ENCODE results near the gene ADAMTS7. TPM values are rescaled to one million over a fixed set of nuclear protein-coding genes. Genes with fewer than 3 reads are reported as not detected.

ADAMTS7 gene
- total and polyA plus RNA-seq, 2 of the 13 experiments (the other 11 are each of a cell fraction or from before 2014, with no cell fraction given), result 0.09 to 0.12 TPM

GRCh38 chr15:78837131-78837530 is 25.9 kb upstream of the ADAMTS7 start:
- WGBS (ENCODE audit: low lambda C conversion rate), result 78% methylated on average over 2 of the region's 2 CpGs
- no peak for FAIRE-seq
- TF ChIP-seq HBP1 (CRISPR knock-in tag; IDR thresholded peaks at IDR 0.05; ENCODE audit: low read depth) (no peak), ZNF18 (CRISPR knock-in tag; IDR thresholded peaks at IDR 0.05; ENCODE audit: insufficient replicate concordance) (no peak), ZSCAN5A (CRISPR knock-in tag; IDR thresholded peaks at IDR 0.05; ENCODE audit: borderline replicate concordance) (no peak), ZNF569 (CRISPR knock-in tag; IDR thresholded peaks at IDR 0.05; ENCODE audit: borderline replicate concordance) (no peak), ATAD3A (CRISPR knock-in tag; IDR thresholded peaks at IDR 0.05) (no peak), MAZ (IDR thresholded peaks at IDR 0.05; ENCODE audit: borderline replicate concordance, low read depth, low read length) (no peak), MAZ (CRISPR knock-in tag; IDR thresholded peaks at IDR 0.05; ENCODE audit: low read depth) (no peak), TEF (CRISPR knock-in tag; IDR thresholded peaks at IDR 0.05) (no peak), ZNF503 (CRISPR knock-in tag; IDR thresholded peaks at IDR 0.05) (no peak), ZNF280D (CRISPR knock-in tag; IDR thresholded peaks at IDR 0.05) (no peak), ASH2L (IDR thresholded peaks at IDR 0.05; ENCODE audit: insufficient read length, low read depth, low read length) (no peak)

More at GRCh38 chr15:78837131-78837530, 25.9 kb upstream of the ADAMTS7 start:
- no peaks in the 10 kb centered on the region for H3K9me3 ChIP-seq (ENCODE audit: low read length)
- POLR2A ChIA-PET, result no interaction called here
- intact Hi-C loops (cut with micrococcal nuclease; ENCODE audit: unreplicated experiment) (no loop called here), in situ Hi-C loops (cut with HindIII; ENCODE audit: extremely low pct_ligation_motif_present, low pct_unique_long_range_greater_than_20kb) (no loop called here)
- no peak for DNase-seq (ENCODE audit: low spot score)
- H3K9ac ChIP-seq (ENCODE audit: insufficient read depth, low read depth, low read length), result no peak overlapping the region
- no peak overlapping the region for H3K27ac ChIP-seq (ENCODE audit: extremely low read length, insufficient read depth, low read length)
- H3K4me3 ChIP-seq (replicated peaks in 1 of 3; ENCODE audit: insufficient read depth in 1 of 3, low read depth in 2 of 3, low read length in 3 of 3), result no peak overlapping the region
- ATAC-seq, result no peak
- CTCF ChIA-PET (ENCODE audit: low intra/inter-chr PET ratio, low total read pairs), result no interaction called here
- no peaks in the 10 kb centered on the region for H4K20me1 ChIP-seq (ENCODE audit: insufficient read depth, low read length)
- H2AFZ ChIP-seq (ENCODE audit: low read length), result no peak overlapping the region
- BruUV-seq (replicated peaks), result no TSS peak
- H3K36me3 ChIP-seq (replicated peaks in 1 of 2; ENCODE audit: control insufficient read depth in 1 of 2, insufficient read depth in 2 of 2, low read length in 2 of 2), result no peaks in the 10 kb centered on the region
- peaks cover 7% of the 10 kb centered on the region; the same call in 1 of the 2 replicates for H3K4me1 ChIP-seq (ENCODE audit: insufficient read depth, low read length)
- no peaks in the 10 kb centered on the region for H3K79me2 ChIP-seq (ENCODE audit: insufficient read depth, low read length)
- no peak overlapping the region for H3K4me2 ChIP-seq (ENCODE audit: low read depth, low read length)
- H3K27me3 ChIP-seq (ENCODE audit: control insufficient read depth in 1 of 2, insufficient read depth in 2 of 2, low read length in 2 of 2), result peaks cover 2 to 28% of the 10 kb centered on the region in 2 experiments; a peak in 3 of 5 replicates
